Heart right ventricle (tissue), 16 donors: ENCODE data around the gene CCDC73. TPM values are rescaled to one million over a fixed set of nuclear protein-coding genes. Genes with fewer than 3 reads are reported as not detected.

ENCODE experiments used
- ATAC-seq, 8 donors: fragments of 200-7000 bp; cut with Tn5 transposase; one replicate each; pipeline ENCODE4 v1.9.1; 2020; ENCODE audit warnings: mild to moderate bottlenecking in 8 of 8, moderate library complexity in 8 of 8, moderate number of reproducible peaks in 1 of 8
- DNase-seq, 2 donors: peaks; one replicate each; pipeline ENCODE4 v3.0.0-alpha.2; 2020
- H3K27ac ChIP-seq, 10 donors: fragments of 200-600 bp; sonication (generic) in 2 of 10; one replicate each; pipeline versions ENCODE4 v1.5.0 to v1.8.0; 2020 to 2022; ENCODE audit warnings: mild to moderate bottlenecking in 3 of 10
- H3K27me3 ChIP-seq, 7 donors: fragments of 200-600 bp; one replicate each; pipeline ENCODE4 v1.8.0; 2021 to 2022; ENCODE audit warnings: mild to moderate bottlenecking in 2 of 7
- H3K36me3 ChIP-seq, 9 donors: fragments of 200-600 bp; sonication (generic) in 1 of 9; one replicate each; pipeline versions ENCODE4 v1.5.0 to v1.8.0; 2020 to 2022; ENCODE audit warnings: mild to moderate bottlenecking in 2 of 9
- H3K4me1 ChIP-seq, 9 donors: fragments of 200-600 bp; sonication (generic) in 1 of 9; one replicate each; pipeline versions ENCODE4 v1.5.0 to v1.8.0; 2020 to 2022; ENCODE audit warnings: mild to moderate bottlenecking in 4 of 9
- H3K4me3 ChIP-seq, 10 donors: fragments of 200-600 bp; sonication (generic) in 2 of 10; one replicate each; pipeline versions ENCODE4 v1.5.0 to v1.8.0; 2020 to 2022; ENCODE audit warnings: mild to moderate bottlenecking in 7 of 10, moderate library complexity in 2 of 10
- H3K9me3 ChIP-seq, 11 donors: fragments of 200-600 bp in 10 of 11; sonication (generic) in 2 of 11; one replicate each; pipeline versions ENCODE4 v1.5.0 to v1.8.0; 2013 to 2022; ENCODE audit warnings: mild to moderate bottlenecking in 2 of 11, control low read depth in 1 of 11, moderate library complexity in 1 of 11
- CTCF ChIP-seq, 9 donors: fragments of 200-600 bp; sonication (generic) in 2 of 9; IDR thresholded peaks; one replicate each; pipeline versions ENCODE4 v1.5.0 to v1.8.0; 2021 to 2022; ENCODE audit warnings: antibody characterized with exemption in 9 of 9, mild to moderate bottlenecking in 5 of 9, moderate library complexity in 1 of 9
- WGBS, 2 donors: extraction: QIAGEN DNeasy Blood & Tissue Kit; methylation state at CpG; one replicate each; pipeline ENCODE4 v1.1.7; 2013; ENCODE audit warnings: inconsistent platforms in 1 of 2; 5-methylcytosine and 5-hydroxymethylcytosine counted together
- intact Hi-C, 10 donors: fragments of 100-400 bp; cut with DNase I; formaldehyde crosslinking; loops; one replicate each; pipeline versions ENCODE4 v1.11.1 to v1.14.2; 2022
- polyA plus RNA-seq, 2 donors: library from polyadenylated mRNA; stranded (reverse); fragments of 200-250 nt; gene quantifications; one replicate each; pipeline ENCODE4 v1.2.3, GENCODE V29; 2013
- total RNA-seq, 10 donors: library from RNA; stranded (reverse); fragmentation: NEBNext Ultra II Directional in 3 of 10; extraction: Animal tissue kit (Norgen Biotek cat#: 25700) in 3 of 10; gene quantifications; one replicate each; pipeline versions ENCODE4 v1.2.1 to v1.2.4, GENCODE V29; 2021 to 2023
- donor health status: Arrhythmogenic right ventricular cardiomyopathy.
- donor health status: ischemic (EF 13 %, LVEDD 7.1; RV severe dilation, severe dysfunction).
- donor health status: healthy with polysubstance abuse.
- donor health status: DM: no; HTN: yes; CAD: no.
- donor health status: DM: no; HTN: no; CAD: no.
- donor health status: ischemic (EF 25% LVEDD 6.9; RV normal size, moderate dysfunction).
- donor health status: ischemic (EF 25% LVEDD 5.7; RV mildly dilated, moderate dysfunction).
- donor health status: healthy.
- donor health status: DM: yes; HTN: yes; CAD: no.
- donor health status: Ischemic cardiomyopathy.
- donor health status: ischemic (EF 35%, LVEDD 5.7; RV mildly dilated, moderate dysfunction).
- donor health status: nonischemic (EF 11% LVEDD 7.7; RV severe dilation, severe dysfunction).
- donor health status: DM: yes; HTN: yes; CAD: no.
- donor health status: PGD.
- donor health status: ischemic (EF 29% LVEDD 5.4; RV normal size, mild dysfunction).
- donor health status: nonischemic (EF 23%, LVEDD 6.1; RV moderate dilation, normal function).

CCDC73 gene
- total and polyA plus RNA-seq, 12 donors, result 0.01 TPM; not detected in 11

GRCh38 chr11:32573228-32573627 is 221.2 kb downstream of the CCDC73 start:
- 82 to 87% methylated on average over 4 of the region's 4 CpGs for WGBS, 2 donors
- H3K36me3 ChIP-seq, result no peaks in the 10 kb centered on the region
- H3K9me3 ChIP-seq, result peaks cover 0 to 5% (median 0%) of the 10 kb centered on the region in 11 donors
- H3K4me1 ChIP-seq, result no peaks in the 10 kb centered on the region
- no peak overlapping the region for H3K4me3 ChIP-seq
- no peak for TF ChIP-seq CTCF (IDR thresholded peaks at IDR 0.05)
- peaks cover 0 to 11% (median 4%) of the 10 kb centered on the region in 7 donors for H3K27me3 ChIP-seq
- H3K27ac ChIP-seq, result no peak overlapping the region
- intact Hi-C loops, result loop anchor here in 1 of 10 donors (10.0 kb wide), 1 partner anchor 138 kb away; the partner anchor contains the start of gene WT1
- ATAC-seq (no peak), DNase-seq (no peak)

- DNase-seq (no peak), ATAC-seq (no peak)
- WGBS, 2 donors, result 52 to 53% methylated on average over 10 of the region's 10 CpGs
- H3K4me3 ChIP-seq, result no peak overlapping the region
- peaks cover 0 to 5% (median 0%) of the 10 kb centered on the region in 9 donors for H3K4me1 ChIP-seq
- no peaks in the 10 kb centered on the region for H3K36me3 ChIP-seq
- H3K9me3 ChIP-seq, result peaks cover 0 to 5% (median 0%) of the 10 kb centered on the region in 11 donors
- intact Hi-C loops, result loop anchor here in 1 of 10 donors (10.0 kb wide), 1 partner anchor 136 kb away; the partner anchor contains the start of gene WT1
- peaks cover 0 to 5% (median 3%) of the 10 kb centered on the region in 7 donors for H3K27me3 ChIP-seq
- no peak for TF ChIP-seq CTCF (IDR thresholded peaks at IDR 0.05)
- no peak overlapping the region for H3K27ac ChIP-seq
Observed at GRCh38 chr11:32571039-32571438, 223.4 kb downstream of the CCDC73 start.

GRCh38 chr11:32569313-32569881 is 225.1 kb downstream of the CCDC73 start:
- 66 to 76% methylated on average over 4 of the region's 4 CpGs for WGBS, 2 donors
- ATAC-seq (no peak), DNase-seq (no peak)
- H3K9me3 ChIP-seq, result peaks cover 0 to 5% (median 0%) of the 10 kb centered on the region in 11 donors
- intact Hi-C loops, result loop anchor here in 3 of 10 donors (10.0 kb wide), 3 partner anchors 185 to 245 kb away; no protein-coding TSS in a partner anchor
- H3K27ac ChIP-seq, result no peak overlapping the region
- H3K27me3 ChIP-seq, result peaks cover 0 to 5% (median 3%) of the 10 kb centered on the region in 7 donors
- peaks cover 0 to 5% (median 0%) of the 10 kb centered on the region in 9 donors for H3K4me1 ChIP-seq
- H3K36me3 ChIP-seq, result no peaks in the 10 kb centered on the region
- H3K4me3 ChIP-seq, result no peak overlapping the region
- no peak for TF ChIP-seq CTCF (IDR thresholded peaks at IDR 0.05)

- H3K9me3 ChIP-seq, result no peaks in the 10 kb centered on the region
- no peak overlapping the region for H3K4me3 ChIP-seq
- 91 to 96% methylated on average over 1 of the region's 1 CpG for WGBS, 2 donors
- no peaks in the 10 kb centered on the region for H3K36me3 ChIP-seq
- H3K27ac ChIP-seq, result no peak overlapping the region
- intact Hi-C loops, result loop anchor here in 3 of 10 donors (10.0 kb wide), 3 partner anchors 182 to 242 kb away; no protein-coding TSS in a partner anchor
- TF ChIP-seq CTCF (IDR thresholded peaks at IDR 0.05), result no peak
- H3K27me3 ChIP-seq, result peaks cover 0 to 8% (median 3%) of the 10 kb centered on the region in 7 donors
- no peak for DNase-seq
- H3K4me1 ChIP-seq, result peaks cover 0 to 5% (median 0%) of the 10 kb centered on the region in 9 donors
- no peak for ATAC-seq
Observed at GRCh38 chr11:32567154-32567553, 227.3 kb downstream of the CCDC73 start.
